NCI-H526 treated with DMSO at 0.1 percent for 48 hours (cell line): ENCODE results near the gene TBC1D26.
"Not testable (repeated sequence)": the region's sequence is repeated elsewhere in the genome, so short reads cannot be mapped to it uniquely, and the experiment has no call there.

Experiments
- DNase-seq: peaks from one replicate; lab custom pipeline; 2025; lab: John Stamatoyannopoulos, UW

TBC1D26 gene

GRCh38 chr17:15731900-15732299 lies at the start of gene TBC1D26:
TSS of gene TBC1D26 (plus strand) at chr17:15732283. CDS start at chr17:15735349, 3,066 bp downstream.
- not testable (repeated sequence) for DNase-seq

GRCh38 chr17:15683135-15683534 lies 48.9 kb upstream of the TBC1D26 start:
- not testable (repeated sequence) for DNase-seq

- DNase-seq = not testable (repeated sequence)
Observed at GRCh38 chr17:15683824-15684478, 48.1 kb upstream of the TBC1D26 start, which contains the start of gene TRIM16. TSS of gene TRIM16 (minus strand) at chr17:15684311. CDS start at chr17:15651609, 32,702 bp downstream.

GRCh38 chr17:15687494-15687893 lies 44.6 kb upstream of the TBC1D26 start:
- not testable (repeated sequence) for DNase-seq

GRCh38 chr17:15698967-15699366 lies 33.1 kb upstream of the TBC1D26 start:
- not testable (repeated sequence) for DNase-seq

- DNase-seq = peak; percentile 96
Observed at GRCh38 chr17:15699413-15699924, 32.6 kb upstream of the TBC1D26 start, which contains the start of gene ZNF286A. TSS of gene ZNF286A (plus strand) at chr17:15699752. CDS start at chr17:15700330, 578 bp downstream.

GRCh38 chr17:15699937-15700336 lies 32.1 kb upstream of the TBC1D26 start:
- not testable (repeated sequence) for DNase-seq

GRCh38 chr17:15704239-15704638 lies 27.8 kb upstream of the TBC1D26 start:
- DNase-seq = not testable (repeated sequence)

GRCh38 chr17:15704813-15705212 lies 27.3 kb upstream of the TBC1D26 start:
- not testable (repeated sequence) for DNase-seq

- not testable (repeated sequence) for DNase-seq
Observed at GRCh38 chr17:15708879-15709278, 23.2 kb upstream of the TBC1D26 start.

GRCh38 chr17:15716601-15717563 lies 15.2 kb upstream of the TBC1D26 start:
- not testable (repeated sequence) for DNase-seq

GRCh38 chr17:15730535-15730934 lies 1.5 kb upstream of the TBC1D26 start:
- DNase-seq = not testable (repeated sequence)

GRCh38 chr17:15733174-15733789 lies 1.2 kb downstream of the TBC1D26 start:
- DNase-seq = not testable (repeated sequence)

- DNase-seq = not testable (repeated sequence)
Observed at GRCh38 chr17:15736578-15736977, 4.5 kb downstream of the TBC1D26 start.

- DNase-seq = no peak
Observed at GRCh38 chr17:15738066-15738465, 6.0 kb downstream of the TBC1D26 start.

GRCh38 chr17:15739259-15739658 lies 7.2 kb downstream of the TBC1D26 start:
- not testable (repeated sequence) for DNase-seq

GRCh38 chr17:15740041-15740440 lies 8.0 kb downstream of the TBC1D26 start:
- not testable (repeated sequence) for DNase-seq

GRCh38 chr17:15740570-15741120 lies 8.6 kb downstream of the TBC1D26 start:
- DNase-seq = no peak

- no peak for DNase-seq
Observed at GRCh38 chr17:15741624-15742023, 9.5 kb downstream of the TBC1D26 start.

GRCh38 chr17:15742051-15742795 lies 10.1 kb downstream of the TBC1D26 start:
- no peak for DNase-seq

GRCh38 chr17:15742921-15743320 lies 10.8 kb downstream of the TBC1D26 start:
- no peak for DNase-seq
